Measurements from ENCODE around the gene BBS9. TPM values are rescaled to one million over a fixed set of nuclear protein-coding genes. Genes with fewer than 3 reads are reported as not detected.

BBS9 gene
- total RNA-seq, 2 experiments from 2014 or later = 13.7 to 17.2 TPM

GRCh38 chr7:33610918-33611317, 481.6 kb downstream of the BBS9 start:
- Mint-ChIP-seq H3K27ac (no peak overlapping the region), H3K4me1 (no peaks in the 10 kb centered on the region), H3K36me3 (no peaks in the 10 kb centered on the region), H3K27me3 (no peaks in the 10 kb centered on the region), H3K4me3 (no peak overlapping the region), H3K9me3 (no peaks in the 10 kb centered on the region)
- POLR2A ChIA-PET = no interaction called here
- DNase-seq (no peak), ATAC-seq (ENCODE audit: low read depth) (no peak)

GRCh38 chr7:33612442-33612841, 483.1 kb downstream of the BBS9 start:
- ATAC-seq (ENCODE audit: low read depth) (no peak), DNase-seq (no peak)
- no peaks in the 10 kb centered on the region for H3K36me3 Mint-ChIP-seq
- H3K4me1 Mint-ChIP-seq = no peaks in the 10 kb centered on the region
- POLR2A ChIA-PET = no interaction called here
- H3K27ac Mint-ChIP-seq = no peak overlapping the region
- H3K4me3 Mint-ChIP-seq = no peak overlapping the region
- H3K9me3 Mint-ChIP-seq = no peaks in the 10 kb centered on the region
- no peaks in the 10 kb centered on the region for H3K27me3 Mint-ChIP-seq

- H3K9me3 Mint-ChIP-seq = peaks cover 2% of the 10 kb centered on the region
- H3K4me3 Mint-ChIP-seq = no peak overlapping the region
- no peaks in the 10 kb centered on the region for H3K36me3 Mint-ChIP-seq
- DNase-seq (no peak), ATAC-seq (ENCODE audit: low read depth) (no peak)
- no peak overlapping the region for H3K27ac Mint-ChIP-seq
- H3K4me1 Mint-ChIP-seq = no peaks in the 10 kb centered on the region
- POLR2A ChIA-PET = no interaction called here
- no peaks in the 10 kb centered on the region for H3K27me3 Mint-ChIP-seq
Observed at GRCh38 chr7:33614357-33615117, 485.2 kb downstream of the BBS9 start.

- POLR2A ChIA-PET = no interaction called here
- Mint-ChIP-seq H3K4me3 (no peak overlapping the region), H3K4me1 (no peaks in the 10 kb centered on the region), H3K27me3 (no peaks in the 10 kb centered on the region), H3K27ac (no peak overlapping the region), H3K9me3 (peaks cover 4% of the 10 kb centered on the region), H3K36me3 (no peaks in the 10 kb centered on the region)
- ATAC-seq (ENCODE audit: low read depth) (no peak), DNase-seq (no peak)
Observed at GRCh38 chr7:33616752-33617151, 487.4 kb downstream of the BBS9 start.

GRCh38 chr7:33619264-33619663, 489.9 kb downstream of the BBS9 start:
- POLR2A ChIA-PET = no interaction called here
- Mint-ChIP-seq H3K27me3 (no peaks in the 10 kb centered on the region), H3K36me3 (no peaks in the 10 kb centered on the region), H3K9me3 (peaks cover 4% of the 10 kb centered on the region), H3K27ac (no peak overlapping the region), H3K4me3 (no peak overlapping the region), H3K4me1 (no peaks in the 10 kb centered on the region)
- no peak for ATAC-seq (ENCODE audit: low read depth)
- no peak for DNase-seq

GRCh38 chr7:33623267-33623666, 493.9 kb downstream of the BBS9 start:
- POLR2A ChIA-PET = no interaction called here
- DNase-seq (no peak), ATAC-seq (ENCODE audit: low read depth) (no peak)
- H3K27ac Mint-ChIP-seq = no peak overlapping the region
- H3K36me3 Mint-ChIP-seq = no peaks in the 10 kb centered on the region
- no peaks in the 10 kb centered on the region for H3K4me1 Mint-ChIP-seq
- peaks cover 8% of the 10 kb centered on the region for H3K9me3 Mint-ChIP-seq
- no peak overlapping the region for H3K4me3 Mint-ChIP-seq
- no peaks in the 10 kb centered on the region for H3K27me3 Mint-ChIP-seq

- no peak overlapping the region for H3K4me3 Mint-ChIP-seq
- H3K27ac Mint-ChIP-seq = no peak overlapping the region
- ATAC-seq (ENCODE audit: low read depth) = no peak
Observed at GRCh38 chr7:33624215-33624614, 494.9 kb downstream of the BBS9 start.

GRCh38 chr7:33626869-33627268, 497.5 kb downstream of the BBS9 start:
- H3K27me3 Mint-ChIP-seq = no peaks in the 10 kb centered on the region
- POLR2A ChIA-PET = no interaction called here
- ATAC-seq (ENCODE audit: low read depth) (no peak), DNase-seq (no peak)
- no peaks in the 10 kb centered on the region for H3K36me3 Mint-ChIP-seq
- no peak overlapping the region for H3K27ac Mint-ChIP-seq
- H3K9me3 Mint-ChIP-seq = peaks cover 5% of the 10 kb centered on the region
- no peak overlapping the region for H3K4me3 Mint-ChIP-seq
- H3K4me1 Mint-ChIP-seq = no peaks in the 10 kb centered on the region

More at GRCh38 chr7:33624215-33624614, 494.9 kb downstream of the BBS9 start:
- Mint-ChIP-seq H3K9me3 (peaks cover 8% of the 10 kb centered on the region), H3K27me3 (no peaks in the 10 kb centered on the region), H3K36me3 (no peaks in the 10 kb centered on the region), H3K4me1 (no peaks in the 10 kb centered on the region)
- POLR2A ChIA-PET = no interaction called here
- no peak for DNase-seq

- POLR2A ChIA-PET = no interaction called here
- H3K9me3 Mint-ChIP-seq = peaks cover 5% of the 10 kb centered on the region
Observed at GRCh38 chr7:33627741-33628140, 498.4 kb downstream of the BBS9 start.

GRCh38 chr7:33628894-33629293, 499.5 kb downstream of the BBS9 start:
- Mint-ChIP-seq H3K4me1 (no peaks in the 10 kb centered on the region), H3K27ac (no peak overlapping the region), H3K36me3 (no peaks in the 10 kb centered on the region), H3K9me3 (peaks cover 5% of the 10 kb centered on the region), H3K27me3 (no peaks in the 10 kb centered on the region), H3K4me3 (no peak overlapping the region)
- POLR2A ChIA-PET = no interaction called here
- DNase-seq = no peak
- ATAC-seq (ENCODE audit: low read depth) = no peak

More at GRCh38 chr7:33627741-33628140, 498.4 kb downstream of the BBS9 start:
- no peaks in the 10 kb centered on the region for H3K36me3 Mint-ChIP-seq
- H3K4me3 Mint-ChIP-seq = no peak overlapping the region
- ATAC-seq (ENCODE audit: low read depth) (no peak), DNase-seq (no peak)
- H3K4me1 Mint-ChIP-seq = no peaks in the 10 kb centered on the region
- H3K27me3 Mint-ChIP-seq = no peaks in the 10 kb centered on the region
- no peak overlapping the region for H3K27ac Mint-ChIP-seq

- H3K27me3 Mint-ChIP-seq = no peaks in the 10 kb centered on the region
- ATAC-seq (ENCODE audit: low read depth) = no peak
- no peak for DNase-seq
- no peak overlapping the region for H3K27ac Mint-ChIP-seq
- H3K4me1 Mint-ChIP-seq = no peaks in the 10 kb centered on the region
- no peaks in the 10 kb centered on the region for H3K36me3 Mint-ChIP-seq
- POLR2A ChIA-PET = no interaction called here
- peaks cover 5% of the 10 kb centered on the region for H3K9me3 Mint-ChIP-seq
- no peak overlapping the region for H3K4me3 Mint-ChIP-seq
Observed at GRCh38 chr7:33630359-33630758, 501.0 kb downstream of the BBS9 start.

GRCh38 chr7:33632322-33632721, 503.0 kb downstream of the BBS9 start:
- ATAC-seq (ENCODE audit: low read depth) (no peak), DNase-seq (no peak)
- no peak overlapping the region for H3K27ac Mint-ChIP-seq
- no peaks in the 10 kb centered on the region for H3K4me1 Mint-ChIP-seq
- no peak overlapping the region for H3K4me3 Mint-ChIP-seq
- POLR2A ChIA-PET = no interaction called here
- H3K36me3 Mint-ChIP-seq = no peaks in the 10 kb centered on the region
- H3K27me3 Mint-ChIP-seq = no peaks in the 10 kb centered on the region
- no peaks in the 10 kb centered on the region for H3K9me3 Mint-ChIP-seq

GRCh38 chr7:33632840-33633525, 503.6 kb downstream of the BBS9 start:
- Mint-ChIP-seq H3K9me3 (no peaks in the 10 kb centered on the region), H3K36me3 (no peaks in the 10 kb centered on the region), H3K27ac (no peak overlapping the region), H3K4me1 (no peaks in the 10 kb centered on the region), H3K27me3 (no peaks in the 10 kb centered on the region), H3K4me3 (no peak overlapping the region)
- ATAC-seq (ENCODE audit: low read depth) = no peak
- no peak for DNase-seq
- POLR2A ChIA-PET = no interaction called here

GRCh38 chr7:33634606-33635005, 505.2 kb downstream of the BBS9 start:
- ATAC-seq (ENCODE audit: low read depth) (no peak), DNase-seq (no peak)
- Mint-ChIP-seq H3K27me3 (no peaks in the 10 kb centered on the region), H3K9me3 (no peaks in the 10 kb centered on the region), H3K4me1 (no peaks in the 10 kb centered on the region), H3K4me3 (no peak overlapping the region), H3K36me3 (no peaks in the 10 kb centered on the region), H3K27ac (no peak overlapping the region)
- POLR2A ChIA-PET = no interaction called here
